ENCODE measurements around the gene TRAPPC10. TPM values are rescaled to one million over a fixed set of nuclear protein-coding genes. Genes with fewer than 3 reads are reported as not detected.

Gene TRAPPC10
- total RNA-seq, 1 donor from 2014 or later: 67.3 TPM

- Mint-ChIP-seq H3K27me3 (ENCODE audit: low read depth) (no peaks in the 10 kb centered on the region), H3K36me3 (ENCODE audit: low read depth) (peaks cover 66% of the 10 kb centered on the region), H3K4me3 (ENCODE audit: low read depth) (peak overlapping the region; percentile 51), H3K4me1 (ENCODE audit: low read depth) (peaks cover 36% of the 10 kb centered on the region), H3K9me3 (no peaks in the 10 kb centered on the region), H3K27ac (peak overlapping the region; percentile 90)
- intact Hi-C loops (cut with micrococcal nuclease): no loop called here
- no peak for DNase-seq (ENCODE audit: low spot score)
Measured at GRCh38 chr21:44057960-44058651, 46.0 kb downstream of the TRAPPC10 start.

DNA sequence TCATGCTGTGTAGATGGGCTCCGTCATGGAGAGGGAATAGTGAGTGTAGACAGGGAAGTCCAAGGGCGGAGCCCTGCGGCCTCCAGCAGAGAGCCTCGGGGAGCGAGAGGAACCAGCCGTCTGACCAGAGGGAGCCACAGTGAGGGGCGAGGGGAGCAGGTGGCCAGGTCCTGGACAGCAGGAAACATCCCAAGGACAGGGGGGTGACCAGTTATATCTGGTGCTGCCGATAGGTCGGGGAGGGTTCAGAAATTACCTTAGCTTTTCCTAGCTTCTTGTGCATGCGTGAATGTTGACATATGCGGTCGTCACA, 46.5 kb downstream of the TRAPPC10 start:
- H3K36me3 Mint-ChIP-seq (ENCODE audit: low read depth): peaks cover 67% of the 10 kb centered on the region
- H3K4me3 Mint-ChIP-seq (ENCODE audit: low read depth): peak overlapping the region; percentile 51

DNA sequence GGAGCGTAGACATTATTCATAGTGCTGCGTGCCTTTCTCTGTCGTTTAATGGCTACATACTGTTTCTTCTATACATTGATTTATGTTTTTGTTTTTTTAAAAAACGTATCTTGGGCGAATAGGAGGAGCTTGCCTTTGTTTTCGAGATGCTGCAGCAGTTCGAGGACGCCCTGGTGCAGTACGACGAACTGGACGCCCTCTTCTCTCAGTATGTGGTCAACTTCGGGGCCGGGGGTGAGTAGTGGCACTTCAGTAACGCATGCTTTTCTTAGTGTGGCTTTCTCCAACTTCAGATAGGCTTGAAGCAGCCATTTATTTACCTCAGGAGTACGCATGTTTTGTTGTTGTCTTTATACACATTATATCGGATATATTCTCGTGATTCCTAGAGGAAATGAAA, 46.9 kb downstream of the TRAPPC10 start:
- DNase-seq (ENCODE audit: low spot score): no peak
- H3K27me3 Mint-ChIP-seq (ENCODE audit: low read depth): no peaks in the 10 kb centered on the region
- H3K27ac Mint-ChIP-seq: peak overlapping the region; percentile 90
- peaks cover 68% of the 10 kb centered on the region for H3K36me3 Mint-ChIP-seq (ENCODE audit: low read depth)
- intact Hi-C loops (cut with micrococcal nuclease): no loop called here
- H3K4me1 Mint-ChIP-seq (ENCODE audit: low read depth): peaks cover 34% of the 10 kb centered on the region
- H3K4me3 Mint-ChIP-seq (ENCODE audit: low read depth): no peak overlapping the region
- no peaks in the 10 kb centered on the region for H3K9me3 Mint-ChIP-seq

More for the DNA sequence above, 46.5 kb downstream of the TRAPPC10 start:
- Mint-ChIP-seq H3K9me3 (no peaks in the 10 kb centered on the region), H3K27me3 (ENCODE audit: low read depth) (no peaks in the 10 kb centered on the region), H3K27ac (peak overlapping the region; percentile 90), H3K4me1 (ENCODE audit: low read depth) (peaks cover 35% of the 10 kb centered on the region)
- DNase-seq (ENCODE audit: low spot score): no peak
- intact Hi-C loops (cut with micrococcal nuclease): no loop called here

GRCh38 chr21:44059710-44060109, 47.6 kb downstream of the TRAPPC10 start:
- Mint-ChIP-seq H3K4me1 (ENCODE audit: low read depth) (peaks cover 35% of the 10 kb centered on the region), H3K4me3 (ENCODE audit: low read depth) (no peak overlapping the region)
- intact Hi-C loops (cut with micrococcal nuclease): no loop called here

DNA sequence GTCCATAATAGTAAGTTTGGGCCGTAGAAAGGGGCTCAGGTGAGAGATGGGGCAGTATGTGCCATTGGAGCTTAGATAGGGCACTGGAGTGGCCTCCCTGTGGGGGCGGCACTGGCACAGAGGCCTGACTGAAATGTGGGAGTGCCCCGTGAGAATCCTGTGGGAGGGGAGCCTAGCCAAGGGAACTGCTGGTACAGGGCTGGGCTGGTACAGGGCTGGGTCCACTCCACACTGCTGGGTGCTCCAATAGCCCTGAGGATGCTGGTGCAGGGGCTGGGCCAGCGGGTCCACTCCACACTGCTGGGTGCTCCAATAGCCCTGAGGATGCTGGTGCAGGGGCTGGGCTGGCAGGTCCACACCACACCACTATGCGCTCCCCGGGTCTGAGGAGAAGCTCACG, 50.3 kb downstream of the TRAPPC10 start:
- intact Hi-C loops (cut with micrococcal nuclease): no loop called here
- Mint-ChIP-seq H3K27ac (no peak overlapping the region), H3K4me1 (ENCODE audit: low read depth) (peaks cover 46% of the 10 kb centered on the region), H3K4me3 (ENCODE audit: low read depth) (no peak overlapping the region), H3K9me3 (no peaks in the 10 kb centered on the region), H3K36me3 (ENCODE audit: low read depth) (peaks cover 73% of the 10 kb centered on the region), H3K27me3 (ENCODE audit: low read depth) (no peaks in the 10 kb centered on the region)
- no peak for DNase-seq (ENCODE audit: low spot score)

More at GRCh38 chr21:44059710-44060109, 47.6 kb downstream of the TRAPPC10 start:
- no peaks in the 10 kb centered on the region for H3K27me3 Mint-ChIP-seq (ENCODE audit: low read depth)
- DNase-seq (ENCODE audit: low spot score): no peak
- peaks cover 70% of the 10 kb centered on the region for H3K36me3 Mint-ChIP-seq (ENCODE audit: low read depth)
- no peak overlapping the region for H3K27ac Mint-ChIP-seq
- no peaks in the 10 kb centered on the region for H3K9me3 Mint-ChIP-seq

GRCh38 chr21:44063151-44063912, 51.2 kb downstream of the TRAPPC10 start:
- DNase-seq (ENCODE audit: low spot score): no peak
- H3K27me3 Mint-ChIP-seq (ENCODE audit: low read depth): no peaks in the 10 kb centered on the region
- intact Hi-C loops (cut with micrococcal nuclease): no loop called here
- H3K9me3 Mint-ChIP-seq: no peaks in the 10 kb centered on the region
- H3K4me1 Mint-ChIP-seq (ENCODE audit: low read depth): peaks cover 40% of the 10 kb centered on the region
- no peak overlapping the region for H3K4me3 Mint-ChIP-seq (ENCODE audit: low read depth)
- H3K27ac Mint-ChIP-seq: peak overlapping the region; percentile 55
- H3K36me3 Mint-ChIP-seq (ENCODE audit: low read depth): peaks cover 72% of the 10 kb centered on the region

DNA sequence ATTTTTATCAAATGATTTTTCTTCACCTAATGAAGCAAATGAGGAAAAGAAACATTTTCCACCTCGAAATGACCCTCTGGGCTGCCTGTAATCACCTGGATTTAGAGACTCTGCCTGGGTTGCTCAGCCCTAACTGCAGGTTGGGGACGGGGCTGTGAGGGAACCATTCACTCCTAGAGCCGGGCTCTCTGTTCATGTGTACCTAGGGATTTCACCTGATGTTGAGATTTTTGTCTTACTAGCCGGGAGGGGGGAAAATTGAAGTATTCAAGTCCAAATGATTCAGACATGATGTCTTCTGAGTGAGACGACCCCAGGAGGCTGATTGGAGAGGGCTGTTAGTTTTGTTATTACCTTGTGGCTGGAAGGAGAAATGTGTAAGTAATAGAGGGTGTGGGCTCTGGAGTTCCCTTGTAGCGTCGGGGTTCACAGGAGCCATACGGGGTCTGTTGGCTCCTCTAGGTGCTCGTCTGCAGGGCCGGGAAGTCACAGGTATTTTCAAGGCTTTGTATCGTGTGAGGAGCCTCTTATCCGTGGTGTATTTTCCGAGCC, 52.8 kb downstream of the TRAPPC10 start:
- intact Hi-C loops (cut with micrococcal nuclease): loop anchor here (2.0 kb wide), 2 partner anchors 18 to 40 kb away; no protein-coding TSS in a partner anchor
- Mint-ChIP-seq H3K4me1 (ENCODE audit: low read depth) (peaks cover 33% of the 10 kb centered on the region), H3K27me3 (ENCODE audit: low read depth) (no peaks in the 10 kb centered on the region), H3K9me3 (no peaks in the 10 kb centered on the region), H3K4me3 (ENCODE audit: low read depth) (peak overlapping the region; percentile 64), H3K36me3 (ENCODE audit: low read depth) (peaks cover 69% of the 10 kb centered on the region), H3K27ac (peak overlapping the region; percentile 93)
- DNase-seq (ENCODE audit: low spot score): no peak

- DNase-seq (ENCODE audit: low spot score): peak; percentile 67
- H3K4me1 Mint-ChIP-seq (ENCODE audit: low read depth): peaks cover 33% of the 10 kb centered on the region
- H3K36me3 Mint-ChIP-seq (ENCODE audit: low read depth): peaks cover 71% of the 10 kb centered on the region
- H3K4me3 Mint-ChIP-seq (ENCODE audit: low read depth): peak overlapping the region; percentile 64
- no peaks in the 10 kb centered on the region for H3K27me3 Mint-ChIP-seq (ENCODE audit: low read depth)
- H3K9me3 Mint-ChIP-seq: no peaks in the 10 kb centered on the region
- intact Hi-C loops (cut with micrococcal nuclease): loop anchor here (2.0 kb wide), 2 partner anchors 17 to 41 kb away; no protein-coding TSS in a partner anchor
- H3K27ac Mint-ChIP-seq: peak overlapping the region; percentile 93
Measured at GRCh38 chr21:44065428-44065827, 53.3 kb downstream of the TRAPPC10 start.

DNA sequence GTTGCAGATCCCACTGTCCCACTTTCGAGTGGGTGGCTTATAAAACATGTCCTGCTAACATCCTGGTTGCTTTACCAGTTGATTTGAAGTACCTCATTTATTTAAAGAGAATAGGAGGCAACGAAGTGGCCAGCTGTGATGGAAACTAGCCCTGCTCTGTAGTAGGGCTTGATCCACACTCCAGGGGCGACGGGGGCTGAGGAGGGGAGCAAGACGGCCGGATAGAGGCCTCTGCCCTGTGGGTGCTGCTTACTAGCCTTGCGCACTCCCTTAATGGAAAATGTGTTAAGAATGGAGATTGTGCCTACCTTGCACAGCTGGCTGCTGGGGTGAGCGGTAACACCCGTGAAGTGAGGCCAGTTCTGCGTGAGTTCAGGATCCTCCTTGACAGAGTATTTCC, 54.0 kb downstream of the TRAPPC10 start:
- DNase-seq (ENCODE audit: low spot score): no peak
- Mint-ChIP-seq H3K36me3 (ENCODE audit: low read depth) (peaks cover 71% of the 10 kb centered on the region), H3K4me1 (ENCODE audit: low read depth) (peaks cover 33% of the 10 kb centered on the region), H3K27me3 (ENCODE audit: low read depth) (no peaks in the 10 kb centered on the region), H3K9me3 (no peaks in the 10 kb centered on the region), H3K27ac (peak overlapping the region; percentile 93), H3K4me3 (ENCODE audit: low read depth) (peak overlapping the region; percentile 23)
- intact Hi-C loops (cut with micrococcal nuclease): no loop called here

DNA sequence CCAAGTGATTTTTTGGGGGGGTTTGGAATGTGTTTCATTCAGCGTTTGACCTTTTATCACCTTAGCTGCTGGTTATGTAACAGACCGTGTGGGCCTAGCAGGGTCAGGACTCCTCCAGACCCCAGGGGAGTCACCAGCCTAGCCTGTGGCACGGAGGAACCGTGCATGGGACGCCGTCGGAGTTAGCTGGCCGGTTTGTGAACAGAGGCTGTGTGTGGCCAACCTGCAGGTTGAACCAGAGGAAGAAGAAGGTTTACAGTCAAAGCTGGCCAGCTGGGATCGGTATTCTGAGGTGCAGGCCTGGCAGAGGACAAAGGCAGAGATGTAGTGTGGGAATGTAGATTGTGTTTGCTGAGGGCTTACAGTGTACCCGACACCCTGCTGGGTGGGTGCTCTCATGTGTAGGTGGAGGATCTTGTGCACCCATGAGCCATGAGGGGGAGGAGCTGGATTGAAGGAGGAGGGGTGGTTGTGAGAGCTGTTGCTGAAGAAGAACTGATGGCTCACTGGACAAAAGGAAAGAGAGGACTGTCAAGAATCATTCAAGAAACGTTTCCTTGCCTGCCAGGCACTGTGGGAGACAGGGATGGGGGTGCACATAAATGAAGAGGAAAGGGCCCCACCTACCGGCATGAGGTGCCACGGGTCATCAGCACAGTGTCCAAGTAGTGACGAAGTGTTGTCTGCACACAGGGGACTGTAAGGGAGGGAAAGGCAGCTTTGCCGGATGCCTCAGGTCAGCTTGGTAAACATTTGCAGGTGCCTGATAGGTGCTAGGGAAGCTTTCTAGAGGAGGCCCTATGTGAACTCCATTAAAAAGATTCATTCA, 55.1 kb downstream of the TRAPPC10 start:
- DNase-seq (ENCODE audit: low spot score): no peak
- peaks cover 33% of the 10 kb centered on the region for H3K4me1 Mint-ChIP-seq (ENCODE audit: low read depth)
- H3K4me3 Mint-ChIP-seq (ENCODE audit: low read depth): no peak overlapping the region
- intact Hi-C loops (cut with micrococcal nuclease): no loop called here
- no peaks in the 10 kb centered on the region for H3K9me3 Mint-ChIP-seq
- H3K36me3 Mint-ChIP-seq (ENCODE audit: low read depth): peaks cover 75% of the 10 kb centered on the region
- peak overlapping the region; percentile 39 for H3K27ac Mint-ChIP-seq
- no peaks in the 10 kb centered on the region for H3K27me3 Mint-ChIP-seq (ENCODE audit: low read depth)

DNA sequence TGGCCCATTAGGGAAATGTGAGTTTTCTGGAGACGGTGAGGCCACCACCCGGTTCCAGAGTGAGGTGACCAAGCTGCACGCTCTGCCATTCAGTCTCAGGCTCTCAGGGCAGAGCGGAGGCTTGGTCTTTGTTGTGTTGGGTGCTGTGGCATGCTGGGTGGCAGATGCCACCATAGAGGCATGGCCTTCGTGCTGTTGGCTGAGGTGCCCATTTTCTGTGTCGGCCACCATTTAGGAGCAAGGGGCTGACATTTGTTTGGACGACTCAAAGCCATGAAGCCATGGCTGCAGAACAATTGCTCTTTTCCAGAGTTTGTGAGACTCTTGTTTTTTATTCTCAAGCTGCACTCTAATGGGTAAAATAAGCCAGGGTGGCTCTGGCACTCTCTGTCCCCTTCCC, 58.3 kb downstream of the TRAPPC10 start:
- no peaks in the 10 kb centered on the region for H3K27me3 Mint-ChIP-seq (ENCODE audit: low read depth)
- no peak overlapping the region for H3K27ac Mint-ChIP-seq
- peaks cover 69% of the 10 kb centered on the region for H3K36me3 Mint-ChIP-seq (ENCODE audit: low read depth)
- H3K9me3 Mint-ChIP-seq: no peaks in the 10 kb centered on the region
- intact Hi-C loops (cut with micrococcal nuclease): no loop called here
- DNase-seq (ENCODE audit: low spot score): no peak
- H3K4me3 Mint-ChIP-seq (ENCODE audit: low read depth): no peak overlapping the region
- H3K4me1 Mint-ChIP-seq (ENCODE audit: low read depth): peaks cover 19% of the 10 kb centered on the region

- peaks cover 64% of the 10 kb centered on the region for H3K36me3 Mint-ChIP-seq (ENCODE audit: low read depth)
- no peak overlapping the region for H3K27ac Mint-ChIP-seq
- H3K27me3 Mint-ChIP-seq (ENCODE audit: low read depth): no peaks in the 10 kb centered on the region
- DNase-seq (ENCODE audit: low spot score): no peak
- intact Hi-C loops (cut with micrococcal nuclease): no loop called here
- no peaks in the 10 kb centered on the region for H3K9me3 Mint-ChIP-seq
- no peak overlapping the region for H3K4me3 Mint-ChIP-seq (ENCODE audit: low read depth)
- peaks cover 13% of the 10 kb centered on the region for H3K4me1 Mint-ChIP-seq (ENCODE audit: low read depth)
Measured at GRCh38 chr21:44071359-44072104, 59.4 kb downstream of the TRAPPC10 start.
